Measurements from ENCODE around the gene OPRM1.
"Not testable (repeated sequence)": the region's sequence is repeated elsewhere in the genome, so short reads cannot be mapped to it uniquely, and the experiment has no call there.

Gene OPRM1

GRCh38 chr6:154039231-154039842 lies at the start of gene OPRM1:
Gene OPRM1 (plus strand): TSS chr6:154039240. CDS start chr6:154039545, 305 bp downstream.
- DNase-seq (ENCODE audit: low read depth in 3 of 3, low spot score in 1 of 3): peak in 1 of 3 donors; percentile 19

- no peak for DNase-seq (ENCODE audit: low read depth in 3 of 3, low spot score in 1 of 3)
These were observed 49.1 kb upstream of the OPRM1 start for GRCh38 chr6:153989989-153990388.

- no peak for DNase-seq (ENCODE audit: low read depth in 3 of 3, low spot score in 1 of 3)
These were observed 45.0 kb upstream of the OPRM1 start for GRCh38 chr6:153994004-153994403.

- no peak for DNase-seq (ENCODE audit: low read depth in 3 of 3, low spot score in 1 of 3)
These were observed 44.2 kb upstream of the OPRM1 start for GRCh38 chr6:153994811-153995210.

- no peak for DNase-seq (ENCODE audit: low read depth in 3 of 3, low spot score in 1 of 3)
These were observed 41.8 kb upstream of the OPRM1 start for GRCh38 chr6:153997221-153997620.

- no peak for DNase-seq (ENCODE audit: low read depth in 3 of 3, low spot score in 1 of 3)
These were observed 37.4 kb upstream of the OPRM1 start for GRCh38 chr6:154001494-154002285.

GRCh38 chr6:154002894-154003293 lies 36.1 kb upstream of the OPRM1 start:
- DNase-seq (ENCODE audit: low read depth in 3 of 3, low spot score in 1 of 3): no peak

- no peak for DNase-seq (ENCODE audit: low read depth in 3 of 3, low spot score in 1 of 3)
These were observed 28.7 kb upstream of the OPRM1 start for GRCh38 chr6:154010371-154010770.

- no peak for DNase-seq (ENCODE audit: low read depth in 3 of 3, low spot score in 1 of 3)
These were observed 26.2 kb upstream of the OPRM1 start for GRCh38 chr6:154012852-154013251.

- no peak for DNase-seq (ENCODE audit: low read depth in 3 of 3, low spot score in 1 of 3)
These were observed 21.3 kb upstream of the OPRM1 start for GRCh38 chr6:154017786-154018185.

GRCh38 chr6:154030646-154031045 lies 8.4 kb upstream of the OPRM1 start:
- DNase-seq (ENCODE audit: low read depth in 3 of 3, low spot score in 1 of 3): no peak

- DNase-seq (ENCODE audit: low read depth in 3 of 3, low spot score in 1 of 3): no peak
These were observed 2.0 kb downstream of the OPRM1 start for GRCh38 chr6:154041001-154041400.

- no peak for DNase-seq (ENCODE audit: low read depth in 3 of 3, low spot score in 1 of 3)
These were observed 14.1 kb downstream of the OPRM1 start for GRCh38 chr6:154053141-154053540.

- no peak for DNase-seq (ENCODE audit: low read depth in 3 of 3, low spot score in 1 of 3)
These were observed 17.5 kb downstream of the OPRM1 start for GRCh38 chr6:154056536-154056935.

GRCh38 chr6:154057098-154057497 lies 18.1 kb downstream of the OPRM1 start:
- DNase-seq (ENCODE audit: low read depth in 3 of 3, low spot score in 1 of 3): no peak

- DNase-seq (ENCODE audit: low read depth in 3 of 3, low spot score in 1 of 3): no peak
These were observed 20.1 kb downstream of the OPRM1 start for GRCh38 chr6:154058963-154059680.

- DNase-seq (ENCODE audit: low read depth in 3 of 3, low spot score in 1 of 3): no peak
These were observed 21.0 kb downstream of the OPRM1 start for GRCh38 chr6:154060076-154060475.

GRCh38 chr6:154070041-154070440 lies 31.0 kb downstream of the OPRM1 start:
- no peak for DNase-seq (ENCODE audit: low read depth in 3 of 3, low spot score in 1 of 3)

- no peak for DNase-seq (ENCODE audit: low read depth in 3 of 3, low spot score in 1 of 3)
These were observed 31.6 kb downstream of the OPRM1 start for GRCh38 chr6:154070657-154071056.

- DNase-seq (ENCODE audit: low read depth in 3 of 3, low spot score in 1 of 3): no peak
These were observed 32.2 kb downstream of the OPRM1 start for GRCh38 chr6:154071236-154071635.

GRCh38 chr6:154071711-154072110 lies 32.7 kb downstream of the OPRM1 start:
- no peak for DNase-seq (ENCODE audit: low read depth in 3 of 3, low spot score in 1 of 3)

GRCh38 chr6:154078596-154078995 lies 39.6 kb downstream of the OPRM1 start:
- DNase-seq (ENCODE audit: low read depth in 3 of 3, low spot score in 1 of 3): not testable (repeated sequence)
